ENCODE measurements around the gene NR2E1. TPM values are rescaled to one million over a fixed set of nuclear protein-coding genes. Genes with fewer than 3 reads are reported as not detected.

Gene NR2E1
- total and polyA plus RNA-seq, 2 experiments from 2014 or later: not detected

- no peaks in the 10 kb centered on the region; the same call in 1 of the 2 replicates for H3K36me3 ChIP-seq (ENCODE audit: insufficient read depth)
- Mint-ChIP-seq H3K4me3 (peak overlapping the region; percentile 67), H3K27ac (no peak overlapping the region), H3K4me1 (peaks cover 57% of the 10 kb centered on the region), H3K36me3 (ENCODE audit: low read depth) (no peaks in the 10 kb centered on the region), H3K9me3 (peaks cover 3% of the 10 kb centered on the region; the same call in 2 of the 3 replicates), H3K27me3 (ENCODE audit: insufficient read depth, low read depth, poor library complexity) (peaks cover 99% of the 10 kb centered on the region)
- H3K79me2 ChIP-seq (replicated peaks; ENCODE audit: insufficient read depth): no peaks in the 10 kb centered on the region
- H3K4me2 ChIP-seq: peak overlapping the region; percentile 90
- no peaks in the 10 kb centered on the region for H3K9me2 ChIP-seq (ENCODE audit: insufficient read depth)
- peaks cover 66% of the 10 kb centered on the region for H3F3A ChIP-seq (replicated peaks; ENCODE audit: low read depth)
- peak overlapping the region; percentile 62 for H3K4me3 ChIP-seq
- ATAC-seq (peak; percentile 2; the same call in 2 of the 3 replicates), DNase-seq (ENCODE audit: low spot score) (peak; percentile 69)
- H3K27ac ChIP-seq (ENCODE audit: low read depth): no peak overlapping the region
- TF ChIP-seq ETS1 (IDR thresholded peaks at IDR 0.05): no peak
- no peak for TF ChIP-seq STAT1 (IDR thresholded peaks at IDR 0.05; ENCODE audit: unreplicated experiment)
- TF ChIP-seq CREB1 (CRISPR knock-in tag; IDR thresholded peaks at IDR 0.05; ENCODE audit: low read depth): no peak
- no peak for TF ChIP-seq EZH2phosphoT487 (IDR thresholded peaks at IDR 0.05; ENCODE audit: unreplicated experiment)
- TF ChIP-seq, protein P1, sequence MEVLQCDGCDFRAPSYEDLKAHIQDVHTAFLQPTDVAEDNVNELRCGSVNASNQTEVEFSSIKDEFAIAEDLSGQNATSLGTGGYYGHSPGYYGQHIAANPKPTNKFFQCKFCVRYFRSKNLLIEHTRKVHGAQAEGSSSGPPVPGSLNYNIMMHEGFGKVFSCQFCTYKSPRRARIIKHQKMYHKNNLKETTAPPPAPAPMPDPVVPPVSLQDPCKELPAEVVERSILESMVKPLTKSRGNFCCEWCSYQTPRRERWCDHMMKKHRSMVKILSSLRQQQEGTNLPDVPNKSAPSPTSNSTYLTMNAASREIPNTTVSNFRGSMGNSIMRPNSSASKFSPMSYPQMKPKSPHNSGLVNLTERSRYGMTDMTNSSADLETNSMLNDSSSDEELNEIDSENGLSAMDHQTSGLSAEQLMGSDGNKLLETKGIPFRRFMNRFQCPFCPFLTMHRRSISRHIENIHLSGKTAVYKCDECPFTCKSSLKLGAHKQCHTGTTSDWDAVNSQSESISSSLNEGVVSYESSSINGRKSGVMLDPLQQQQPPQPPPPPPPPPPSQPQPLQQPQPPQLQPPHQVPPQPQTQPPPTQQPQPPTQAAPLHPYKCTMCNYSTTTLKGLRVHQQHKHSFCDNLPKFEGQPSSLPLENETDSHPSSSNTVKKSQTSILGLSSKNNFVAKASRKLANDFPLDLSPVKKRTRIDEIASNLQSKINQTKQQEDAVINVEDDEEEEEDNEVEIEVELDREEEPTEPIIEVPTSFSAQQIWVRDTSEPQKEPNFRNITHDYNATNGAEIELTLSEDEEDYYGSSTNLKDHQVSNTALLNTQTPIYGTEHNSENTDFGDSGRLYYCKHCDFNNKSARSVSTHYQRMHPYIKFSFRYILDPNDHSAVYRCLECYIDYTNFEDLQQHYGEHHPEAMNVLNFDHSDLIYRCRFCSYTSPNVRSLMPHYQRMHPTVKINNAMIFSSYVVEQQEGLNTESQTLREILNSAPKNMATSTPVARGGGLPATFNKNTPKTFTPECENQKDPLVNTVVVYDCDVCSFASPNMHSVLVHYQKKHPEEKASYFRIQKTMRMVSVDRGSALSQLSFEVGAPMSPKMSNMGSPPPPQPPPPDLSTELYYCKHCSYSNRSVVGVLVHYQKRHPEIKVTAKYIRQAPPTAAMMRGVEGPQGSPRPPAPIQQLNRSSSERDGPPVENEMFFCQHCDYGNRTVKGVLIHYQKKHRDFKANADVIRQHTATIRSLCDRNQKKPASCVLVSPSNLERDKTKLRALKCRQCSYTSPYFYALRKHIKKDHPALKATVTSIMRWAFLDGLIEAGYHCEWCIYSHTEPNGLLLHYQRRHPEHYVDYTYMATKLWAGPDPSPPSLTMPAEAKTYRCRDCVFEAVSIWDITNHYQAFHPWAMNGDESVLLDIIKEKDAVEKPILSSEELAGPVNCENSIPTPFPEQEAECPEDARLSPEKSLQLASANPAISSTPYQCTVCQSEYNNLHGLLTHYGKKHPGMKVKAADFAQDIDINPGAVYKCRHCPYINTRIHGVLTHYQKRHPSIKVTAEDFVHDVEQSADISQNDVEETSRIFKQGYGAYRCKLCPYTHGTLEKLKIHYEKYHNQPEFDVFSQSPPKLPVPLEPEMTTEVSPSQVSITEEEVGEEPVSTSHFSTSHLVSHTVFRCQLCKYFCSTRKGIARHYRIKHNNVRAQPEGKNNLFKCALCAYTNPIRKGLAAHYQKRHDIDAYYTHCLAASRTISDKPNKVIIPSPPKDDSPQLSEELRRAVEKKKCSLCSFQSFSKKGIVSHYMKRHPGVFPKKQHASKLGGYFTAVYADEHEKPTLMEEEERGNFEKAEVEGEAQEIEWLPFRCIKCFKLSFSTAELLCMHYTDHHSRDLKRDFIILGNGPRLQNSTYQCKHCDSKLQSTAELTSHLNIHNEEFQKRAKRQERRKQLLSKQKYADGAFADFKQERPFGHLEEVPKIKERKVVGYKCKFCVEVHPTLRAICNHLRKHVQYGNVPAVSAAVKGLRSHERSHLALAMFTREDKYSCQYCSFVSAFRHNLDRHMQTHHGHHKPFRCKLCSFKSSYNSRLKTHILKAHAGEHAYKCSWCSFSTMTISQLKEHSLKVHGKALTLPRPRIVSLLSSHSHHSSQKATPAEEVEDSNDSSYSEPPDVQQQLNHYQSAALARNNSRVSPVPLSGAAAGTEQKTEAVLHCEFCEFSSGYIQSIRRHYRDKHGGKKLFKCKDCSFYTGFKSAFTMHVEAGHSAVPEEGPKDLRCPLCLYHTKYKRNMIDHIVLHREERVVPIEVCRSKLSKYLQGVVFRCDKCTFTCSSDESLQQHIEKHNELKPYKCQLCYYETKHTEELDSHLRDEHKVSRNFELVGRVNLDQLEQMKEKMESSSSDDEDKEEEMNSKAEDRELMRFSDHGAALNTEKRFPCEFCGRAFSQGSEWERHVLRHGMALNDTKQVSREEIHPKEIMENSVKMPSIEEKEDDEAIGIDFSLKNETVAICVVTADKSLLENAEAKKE (CRISPR knock-in tag; IDR thresholded peaks at IDR 0.05): no peak
- no peak for TF ChIP-seq ZNF114 (CRISPR knock-in tag; IDR thresholded peaks at IDR 0.05)
- TF ChIP-seq, protein P2, sequence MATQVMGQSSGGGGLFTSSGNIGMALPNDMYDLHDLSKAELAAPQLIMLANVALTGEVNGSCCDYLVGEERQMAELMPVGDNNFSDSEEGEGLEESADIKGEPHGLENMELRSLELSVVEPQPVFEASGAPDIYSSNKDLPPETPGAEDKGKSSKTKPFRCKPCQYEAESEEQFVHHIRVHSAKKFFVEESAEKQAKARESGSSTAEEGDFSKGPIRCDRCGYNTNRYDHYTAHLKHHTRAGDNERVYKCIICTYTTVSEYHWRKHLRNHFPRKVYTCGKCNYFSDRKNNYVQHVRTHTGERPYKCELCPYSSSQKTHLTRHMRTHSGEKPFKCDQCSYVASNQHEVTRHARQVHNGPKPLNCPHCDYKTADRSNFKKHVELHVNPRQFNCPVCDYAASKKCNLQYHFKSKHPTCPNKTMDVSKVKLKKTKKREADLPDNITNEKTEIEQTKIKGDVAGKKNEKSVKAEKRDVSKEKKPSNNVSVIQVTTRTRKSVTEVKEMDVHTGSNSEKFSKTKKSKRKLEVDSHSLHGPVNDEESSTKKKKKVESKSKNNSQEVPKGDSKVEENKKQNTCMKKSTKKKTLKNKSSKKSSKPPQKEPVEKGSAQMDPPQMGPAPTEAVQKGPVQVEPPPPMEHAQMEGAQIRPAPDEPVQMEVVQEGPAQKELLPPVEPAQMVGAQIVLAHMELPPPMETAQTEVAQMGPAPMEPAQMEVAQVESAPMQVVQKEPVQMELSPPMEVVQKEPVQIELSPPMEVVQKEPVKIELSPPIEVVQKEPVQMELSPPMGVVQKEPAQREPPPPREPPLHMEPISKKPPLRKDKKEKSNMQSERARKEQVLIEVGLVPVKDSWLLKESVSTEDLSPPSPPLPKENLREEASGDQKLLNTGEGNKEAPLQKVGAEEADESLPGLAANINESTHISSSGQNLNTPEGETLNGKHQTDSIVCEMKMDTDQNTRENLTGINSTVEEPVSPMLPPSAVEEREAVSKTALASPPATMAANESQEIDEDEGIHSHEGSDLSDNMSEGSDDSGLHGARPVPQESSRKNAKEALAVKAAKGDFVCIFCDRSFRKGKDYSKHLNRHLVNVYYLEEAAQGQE (IDR thresholded peaks at IDR 0.05; ENCODE audit: unreplicated experiment): no peak
- no peak for TF ChIP-seq NANOG (IDR thresholded peaks at IDR 0.05; ENCODE audit: borderline replicate concordance)
- no peak for TF ChIP-seq CTCF (conservative IDR thresholded peaks at IDR 0.05; ENCODE audit: low read depth in 2 of 2)
- no peak for TF ChIP-seq JUNB (IDR thresholded peaks at IDR 0.05; ENCODE audit: unreplicated experiment)
- TF ChIP-seq ZNF331 (CRISPR knock-in tag; IDR thresholded peaks at IDR 0.05; ENCODE audit: low read depth): no peak
- no peak for TF ChIP-seq EZH2 (IDR thresholded peaks at IDR 0.05; ENCODE audit: low read depth, unreplicated experiment)
- TF ChIP-seq POLR2AphosphoS5 (IDR thresholded peaks at IDR 0.05; ENCODE audit: low read depth): no peak
- H3K4me1 ChIP-seq (ENCODE audit: insufficient read depth): peaks cover 86% of the 10 kb centered on the region
- H3K27me3 ChIP-seq (ENCODE audit: insufficient read depth): peaks cover 100% of the 10 kb centered on the region
- peaks cover 22% of the 10 kb centered on the region for H4K20me1 ChIP-seq (replicated peaks; ENCODE audit: insufficient read depth)
- H2AFZ ChIP-seq: no peak overlapping the region
Observed at GRCh38 chr6:108168090-108168463, 2.3 kb downstream of the NR2E1 start.
